ENCODE data around the gene ETDB. TPM values are rescaled to one million over a fixed set of nuclear protein-coding genes. Genes with fewer than 3 reads are reported as not detected.

Gene ETDB
- total RNA-seq, 1 experiment from 2014 or later = not detected

Other genes with a start within 250 kb of the ETDB start
- 4.4 and 11.8 TPM in 2 replicates for gene MOSPD1, start 205.3 kb downstream of the ETDB start, total RNA-seq (2014; rRNA removed; shearing (Covaris generic))
- gene SMIM10, start 129.5 kb downstream of the ETDB start, total RNA-seq (2014; rRNA removed; shearing (Covaris generic)) = not detected in 2 replicates
- not detected in 2 replicates for gene RTL8B, start 98.0 kb downstream of the ETDB start, total RNA-seq (2014; rRNA removed; shearing (Covaris generic))
- not detected in 2 replicates for gene RTL8C, start 88.2 kb downstream of the ETDB start, total RNA-seq (2014; rRNA removed; shearing (Covaris generic))
- gene RTL8A, start 68.4 kb downstream of the ETDB start, total RNA-seq (2014; rRNA removed; shearing (Covaris generic)) = 11.7 and 13.1 TPM in 2 replicates
- not detected in 2 replicates for gene SMIM10L2B, start 21.8 kb downstream of the ETDB start, total RNA-seq (2014; rRNA removed; shearing (Covaris generic))
- gene CT55, start 50.9 kb upstream of the ETDB start, total RNA-seq (2014; rRNA removed; shearing (Covaris generic)) = not detected in 2 replicates
- not detected in 2 replicates for gene ETDA, start 131.5 kb upstream of the ETDB start, total RNA-seq (2014; rRNA removed; shearing (Covaris generic))
- not detected in 2 replicates for gene ETDC, start 189.0 kb upstream of the ETDB start, total RNA-seq (2014; rRNA removed; shearing (Covaris generic))
- gene ZNF75D, start 223.6 kb upstream of the ETDB start, total RNA-seq (2014; rRNA removed; shearing (Covaris generic)) = 6.8 and 9.2 TPM in 2 replicates
- 0.71 and 1.0 TPM in 2 replicates for gene ZNF449, start 224.3 kb upstream of the ETDB start, total RNA-seq (2014; rRNA removed; shearing (Covaris generic))

Measured in HT-29 (cell line).